ENCODE results near the gene TNFRSF25. TPM values are rescaled to one million over a fixed set of nuclear protein-coding genes. Genes with fewer than 3 reads are reported as not detected.
"Not testable (repeated sequence)": the region's sequence is repeated elsewhere in the genome, so short reads cannot be mapped to it uniquely, and the experiment has no call there.

TNFRSF25 gene
- total RNA-seq, 2 donors from 2014 or later, result 9.5 to 48.2 TPM

- no peaks in the 10 kb centered on the region for H3K9me3 ChIP-seq
- no peak overlapping the region for H3K4me3 ChIP-seq
- no peak overlapping the region for H3K27ac ChIP-seq
- H3K27me3 ChIP-seq (replicated peaks; ENCODE audit: insufficient read depth), result peaks cover 10% of the 10 kb centered on the region
- no peak for TF ChIP-seq CTCF (IDR thresholded peaks at IDR 0.05)
- ATAC-seq (ENCODE audit: insufficient number of reproducible peaks, low FRiP score, low read depth), result no peak
- peaks cover 0 to 14% of the 10 kb centered on the region in 2 donors for H3K4me1 ChIP-seq (ENCODE audit: control insufficient read depth in 1 of 2, low read depth in 2 of 2)
- no peak for DNase-seq (ENCODE audit: low spot score)
- no peaks in the 10 kb centered on the region for H3K36me3 ChIP-seq
These were observed 22.4 kb downstream of the TNFRSF25 start for GRCh38 chr1:6443339-6444115.

- no peaks in the 10 kb centered on the region for H3K36me3 ChIP-seq
- no peaks in the 10 kb centered on the region for H3K4me1 ChIP-seq (ENCODE audit: control insufficient read depth in 1 of 2, low read depth in 2 of 2)
- no peak for ATAC-seq (ENCODE audit: insufficient number of reproducible peaks, low FRiP score, low read depth)
- H3K27ac ChIP-seq, result no peak overlapping the region
- TF ChIP-seq CTCF (IDR thresholded peaks at IDR 0.05), result no peak
- no peak for DNase-seq (ENCODE audit: low spot score)
- H3K9me3 ChIP-seq, result no peaks in the 10 kb centered on the region
- H3K4me3 ChIP-seq, result no peak overlapping the region
- H3K27me3 ChIP-seq (replicated peaks; ENCODE audit: insufficient read depth), result no peaks in the 10 kb centered on the region
These were observed 24.4 kb downstream of the TNFRSF25 start for GRCh38 chr1:6441586-6441985.

GRCh38 chr1:6440198-6441126 is 25.5 kb downstream of the TNFRSF25 start:
- H3K36me3 ChIP-seq, result no peaks in the 10 kb centered on the region
- peak overlapping the region; percentile 29 for H3K4me3 ChIP-seq
- ATAC-seq (ENCODE audit: insufficient number of reproducible peaks, low FRiP score, low read depth) (no peak), DNase-seq (ENCODE audit: low spot score) (no peak)
- TF ChIP-seq CTCF (IDR thresholded peaks at IDR 0.05), result no peak
- H3K27ac ChIP-seq, result no peak overlapping the region
- no peaks in the 10 kb centered on the region for H3K4me1 ChIP-seq (ENCODE audit: control insufficient read depth in 1 of 2, low read depth in 2 of 2)
- no peaks in the 10 kb centered on the region for H3K9me3 ChIP-seq
- no peaks in the 10 kb centered on the region for H3K27me3 ChIP-seq (replicated peaks; ENCODE audit: insufficient read depth)

- Histone ChIP-seq H3K4me3 (no peak overlapping the region), H3K4me1 (ENCODE audit: control insufficient read depth in 1 of 2, low read depth in 2 of 2) (no peaks in the 10 kb centered on the region), H3K27ac (no peak overlapping the region), H3K27me3 (replicated peaks; ENCODE audit: insufficient read depth) (no peaks in the 10 kb centered on the region), H3K36me3 (no peaks in the 10 kb centered on the region), H3K9me3 (no peaks in the 10 kb centered on the region)
- ATAC-seq (ENCODE audit: insufficient number of reproducible peaks, low FRiP score, low read depth) (no peak), DNase-seq (ENCODE audit: low spot score) (no peak)
- peak; percentile 95 for TF ChIP-seq CTCF (IDR thresholded peaks at IDR 0.05)
These were observed 27.9 kb downstream of the TNFRSF25 start for GRCh38 chr1:6438047-6438525.

- not testable (repeated sequence) for H3K27me3 ChIP-seq (replicated peaks; ENCODE audit: insufficient read depth); H3K27ac ChIP-seq; DNase-seq (ENCODE audit: low spot score); H3K36me3 ChIP-seq; ATAC-seq (ENCODE audit: insufficient number of reproducible peaks, low FRiP score, low read depth); H3K9me3 ChIP-seq; H3K4me3 ChIP-seq; H3K4me1 ChIP-seq (ENCODE audit: control insufficient read depth in 1 of 2, low read depth in 2 of 2)
These were observed 28.8 kb downstream of the TNFRSF25 start for GRCh38 chr1:6437012-6437700.

- not testable (repeated sequence) for H3K36me3 ChIP-seq; H3K27ac ChIP-seq; H3K4me3 ChIP-seq; H3K9me3 ChIP-seq; H3K27me3 ChIP-seq (replicated peaks; ENCODE audit: insufficient read depth); H3K4me1 ChIP-seq (ENCODE audit: control insufficient read depth in 1 of 2, low read depth in 2 of 2); DNase-seq (ENCODE audit: low spot score); ATAC-seq (ENCODE audit: insufficient number of reproducible peaks, low FRiP score, low read depth)
These were observed 29.7 kb downstream of the TNFRSF25 start for GRCh38 chr1:6436277-6436676.
